ENCODE results near the gene RB1. TPM values are rescaled to one million over a fixed set of nuclear protein-coding genes. Genes with fewer than 3 reads are reported as not detected.

The RB1 gene
- total RNA-seq: 20.0 and 28.6 TPM in 2 replicates

DNA sequence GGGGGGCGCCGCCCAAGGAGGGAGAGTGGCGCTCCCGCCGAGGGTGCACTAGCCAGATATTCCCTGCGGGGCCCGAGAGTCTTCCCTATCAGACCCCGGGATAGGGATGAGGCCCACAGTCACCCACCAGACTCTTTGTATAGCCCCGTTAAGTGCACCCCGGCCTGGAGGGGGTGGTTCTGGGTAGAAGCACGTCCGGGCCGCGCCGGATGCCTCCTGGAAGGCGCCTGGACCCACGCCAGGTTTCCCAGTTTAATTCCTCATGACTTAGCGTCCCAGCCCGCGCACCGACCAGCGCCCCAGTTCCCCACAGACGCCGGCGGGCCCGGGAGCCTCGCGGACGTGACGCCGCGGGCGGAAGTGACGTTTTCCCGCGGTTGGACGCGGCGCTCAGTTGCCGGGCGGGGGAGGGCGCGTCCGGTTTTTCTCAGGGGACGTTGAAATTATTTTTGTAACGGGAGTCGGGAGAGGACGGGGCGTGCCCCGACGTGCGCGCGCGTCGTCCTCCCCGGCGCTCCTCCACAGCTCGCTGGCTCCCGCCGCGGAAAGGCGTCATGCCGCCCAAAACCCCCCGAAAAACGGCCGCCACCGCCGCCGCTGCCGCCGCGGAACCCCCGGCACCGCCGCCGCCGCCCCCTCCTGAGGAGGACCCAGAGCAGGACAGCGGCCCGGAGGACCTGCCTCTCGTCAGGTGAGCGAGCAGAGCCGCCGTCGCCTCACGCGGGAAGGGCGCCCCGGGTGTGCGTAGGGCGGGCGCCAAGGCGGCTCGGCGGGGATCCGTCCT is at the start of gene RB1:
RB1 (plus strand) TSS at position 393 of the 784 bp plus-strand sequence; CDS start at position 555, 162 bp downstream.
- peak; percentile 95 for DNase-seq (ENCODE audit: low read depth in 2 of 2)

DNA sequence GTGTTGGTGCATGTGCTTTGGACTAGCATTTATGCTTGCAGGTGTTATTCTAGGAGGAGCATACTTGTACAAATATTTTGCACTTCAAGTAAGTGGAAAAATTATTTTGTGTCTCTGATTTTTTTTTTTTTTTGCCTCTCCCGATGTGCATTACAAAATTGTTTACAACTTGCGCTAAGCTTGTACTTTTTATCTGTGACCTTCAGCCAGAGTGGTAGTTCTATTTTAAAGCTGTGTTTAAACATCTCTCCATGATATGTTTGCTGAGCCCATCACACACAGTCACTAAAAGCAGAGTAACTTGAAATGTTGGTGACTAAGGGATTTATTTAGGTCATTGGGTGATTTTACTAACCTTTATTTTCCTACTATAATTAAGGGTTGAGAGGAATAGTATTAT is 49.7 kb upstream of the RB1 start:
- no peak for DNase-seq (ENCODE audit: low read depth in 2 of 2)

- DNase-seq (ENCODE audit: low read depth in 2 of 2): no peak
Observed at GRCh38 chr13:48255090-48255489, 48.5 kb upstream of the RB1 start.

GRCh38 chr13:48255954-48256353 is 47.6 kb upstream of the RB1 start:
- no peak for DNase-seq (ENCODE audit: low read depth in 2 of 2)

DNA sequence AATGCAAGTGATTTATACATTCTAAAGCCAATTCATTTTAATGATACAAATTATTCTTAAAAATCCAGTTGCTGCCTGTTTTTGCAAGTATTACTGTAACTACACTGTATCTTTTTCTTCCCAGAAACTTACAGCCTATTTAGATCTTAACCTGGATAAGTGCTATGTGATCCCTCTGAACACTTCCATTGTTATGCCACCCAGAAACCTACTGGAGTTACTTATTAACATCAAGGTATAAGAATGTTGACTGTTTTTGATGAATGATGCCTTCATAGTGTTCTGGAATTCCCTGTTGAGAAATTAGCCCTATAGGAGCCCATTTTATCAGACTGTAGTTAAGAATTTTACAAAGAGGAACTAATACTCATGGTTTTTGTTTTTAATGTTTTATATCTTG is 45.5 kb upstream of the RB1 start:
- no peak for DNase-seq (ENCODE audit: low read depth in 2 of 2)

- DNase-seq (ENCODE audit: low read depth in 2 of 2): no peak
Observed at GRCh38 chr13:48258430-48258829, 45.1 kb upstream of the RB1 start.

- DNase-seq (ENCODE audit: low read depth in 2 of 2): no peak
Observed at GRCh38 chr13:48260970-48261369, 42.6 kb upstream of the RB1 start.

DNA sequence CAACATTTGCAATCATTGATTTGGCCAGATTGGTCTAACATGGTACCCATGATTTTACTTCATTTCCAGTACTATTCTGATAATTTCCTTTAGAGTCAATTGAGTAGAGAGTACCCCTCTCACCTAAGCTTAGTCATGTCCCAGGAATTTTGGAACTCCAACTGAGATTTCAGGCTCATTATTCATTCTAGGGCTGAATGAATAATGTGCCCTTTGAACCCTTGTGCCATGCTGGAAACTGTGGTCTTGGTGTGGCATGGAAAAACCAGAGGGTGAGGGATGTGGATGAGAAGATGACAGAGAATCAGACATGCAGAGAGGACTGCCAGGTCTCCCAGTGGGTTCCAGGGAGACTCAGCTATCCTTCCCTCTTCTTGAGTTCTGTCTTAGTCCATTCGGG is 40.4 kb upstream of the RB1 start:
- peak in 1 of 2 donors; percentile 23 for DNase-seq (ENCODE audit: low read depth in 2 of 2)

- no peak for DNase-seq (ENCODE audit: low read depth in 2 of 2)
Observed at GRCh38 chr13:48264058-48264457, 39.5 kb upstream of the RB1 start.

GRCh38 chr13:48265217-48265815 is 38.2 kb upstream of the RB1 start:
- no peak for DNase-seq (ENCODE audit: low read depth in 2 of 2)

DNA sequence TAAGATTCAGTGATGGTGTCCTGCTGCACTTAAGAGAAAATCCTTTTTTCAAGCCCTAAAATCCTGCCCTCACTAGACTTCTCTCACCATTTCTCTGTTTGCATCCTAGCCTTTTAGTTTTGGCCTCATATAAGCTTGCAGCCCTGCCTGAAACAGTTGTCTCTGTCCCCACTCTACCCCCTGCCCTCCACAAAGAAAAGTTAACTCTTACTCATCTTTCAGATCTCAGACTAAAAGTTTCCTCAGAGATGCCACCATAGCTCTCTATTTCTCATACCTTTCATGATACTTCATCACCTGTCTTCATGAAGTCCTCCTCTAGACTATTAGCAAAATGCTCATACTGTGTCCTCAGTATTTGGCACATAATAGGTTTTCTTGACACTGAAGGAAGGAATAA is 37.4 kb upstream of the RB1 start:
- DNase-seq (ENCODE audit: low read depth in 2 of 2): no peak

- DNase-seq (ENCODE audit: low read depth in 2 of 2): no peak
Observed at GRCh38 chr13:48266701-48267639, 36.6 kb upstream of the RB1 start.

DNA sequence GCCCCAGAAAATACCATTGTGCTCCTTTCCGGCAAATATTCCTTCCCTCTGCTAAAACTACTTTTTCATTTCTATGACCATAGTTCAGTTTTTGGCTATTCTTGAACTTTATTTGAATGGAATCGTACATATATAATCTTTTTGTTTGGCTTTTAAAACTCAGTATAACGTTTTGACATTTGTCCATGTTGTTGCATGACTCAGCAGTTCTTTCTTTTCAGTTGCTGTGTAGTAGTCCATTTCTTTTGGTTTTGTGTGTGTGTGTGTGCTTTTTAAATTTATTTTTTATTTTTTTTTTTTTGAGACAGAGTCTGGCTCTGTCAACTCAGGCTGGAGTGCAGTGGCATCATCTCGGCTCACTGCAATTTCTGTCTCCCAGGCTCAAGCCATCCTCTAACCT is 35.5 kb upstream of the RB1 start:
- no peak for DNase-seq (ENCODE audit: low read depth in 2 of 2)

GRCh38 chr13:48273346-48273745 is 30.2 kb upstream of the RB1 start:
- no peak for DNase-seq (ENCODE audit: low read depth in 2 of 2)

- DNase-seq (ENCODE audit: low read depth in 2 of 2): no peak
Observed at GRCh38 chr13:48275507-48275906, 28.0 kb upstream of the RB1 start.

GRCh38 chr13:48278806-48279205 is 24.7 kb upstream of the RB1 start:
- DNase-seq (ENCODE audit: low read depth in 2 of 2): peak; percentile 73 to 85

- DNase-seq (ENCODE audit: low read depth in 2 of 2): no peak
Observed at GRCh38 chr13:48281556-48281955, 22.0 kb upstream of the RB1 start.

GRCh38 chr13:48291730-48292129 is 11.8 kb upstream of the RB1 start:
- DNase-seq (ENCODE audit: low read depth in 2 of 2): no peak

- DNase-seq (ENCODE audit: low read depth in 2 of 2): no peak
Observed at GRCh38 chr13:48292650-48293049, 10.9 kb upstream of the RB1 start.

GRCh38 chr13:48294653-48295052 is 8.9 kb upstream of the RB1 start:
- no peak for DNase-seq (ENCODE audit: low read depth in 2 of 2)

- DNase-seq (ENCODE audit: low read depth in 2 of 2): no peak
Observed at GRCh38 chr13:48295271-48295670, 8.3 kb upstream of the RB1 start.

- no peak for DNase-seq (ENCODE audit: low read depth in 2 of 2)
Observed at GRCh38 chr13:48296528-48296927, 7.0 kb upstream of the RB1 start.
